ENCODE results near the gene STOML3. TPM values are rescaled to one million over a fixed set of nuclear protein-coding genes. Genes with fewer than 3 reads are reported as not detected.

The STOML3 gene
- total RNA-seq, 4 donors from 2014 or later, result not detected

- no peaks in the 10 kb centered on the region for H3K27me3 ChIP-seq
- no peak overlapping the region for H3K27ac ChIP-seq
- DNase-seq (ENCODE audit: low spot score in 2 of 2), result no peak
- 70 to 79% methylated on average over 3 of the region's 3 CpGs for WGBS, 2 donors
- no peaks in the 10 kb centered on the region for H3K4me1 ChIP-seq
- no peak overlapping the region for H3K4me3 ChIP-seq
- TF ChIP-seq POLR2A (IDR thresholded peaks at IDR 0.05) (no peak), CTCF (IDR thresholded peaks at IDR 0.05) (no peak)
- no peaks in the 10 kb centered on the region for H3K9me3 ChIP-seq
- no peaks in the 10 kb centered on the region for H3K36me3 ChIP-seq
These were observed 8.1 kb upstream of the STOML3 start for GRCh38 chr13:38998739-38999138.

GRCh38 chr13:38993381-38993780 lies 2.8 kb upstream of the STOML3 start:
- H3K4me1 ChIP-seq, result no peaks in the 10 kb centered on the region

GRCh38 chr13:38981096-38981495 lies 9.5 kb downstream of the STOML3 start:
- no peak for TF ChIP-seq POLR2A (IDR thresholded peaks at IDR 0.05)
- TF ChIP-seq EP300 (IDR thresholded peaks at IDR 0.05), result no peak
- no peak for TF ChIP-seq CTCF (IDR thresholded peaks at IDR 0.05)
- no peak overlapping the region for H3K27ac ChIP-seq
- H3K4me1 ChIP-seq, result no peaks in the 10 kb centered on the region
- 68 to 73% methylated on average over 2 of the region's 2 CpGs for WGBS, 2 donors
- H3K9me3 ChIP-seq, result peaks cover 0 to 18% (median 0%) of the 10 kb centered on the region in 4 donors
- H3K27me3 ChIP-seq, result no peaks in the 10 kb centered on the region
- H3K4me3 ChIP-seq, result no peak overlapping the region
- no peak for DNase-seq (ENCODE audit: low spot score in 2 of 2)
- H3K36me3 ChIP-seq, result no peaks in the 10 kb centered on the region

More at GRCh38 chr13:38993381-38993780, 2.8 kb upstream of the STOML3 start:
- 39 to 55% methylated on average over 4 of the region's 4 CpGs for WGBS, 2 donors
- no peak for TF ChIP-seq EP300 (IDR thresholded peaks at IDR 0.05)
- no peak for TF ChIP-seq POLR2A (IDR thresholded peaks at IDR 0.05)
- TF ChIP-seq CTCF (IDR thresholded peaks at IDR 0.05), result no peak
- Histone ChIP-seq H3K9me3 (no peaks in the 10 kb centered on the region), H3K36me3 (no peaks in the 10 kb centered on the region), H3K27ac (no peak overlapping the region), H3K27me3 (no peaks in the 10 kb centered on the region), H3K4me3 (no peak overlapping the region)
- DNase-seq (ENCODE audit: low spot score in 2 of 2), result no peak

- Histone ChIP-seq H3K9me3 (peaks cover 0 to 18% (median 0%) of the 10 kb centered on the region in 4 donors), H3K27ac (no peak overlapping the region), H3K36me3 (no peaks in the 10 kb centered on the region), H3K4me1 (no peaks in the 10 kb centered on the region), H3K4me3 (no peak overlapping the region), H3K27me3 (no peaks in the 10 kb centered on the region)
- WGBS, 2 donors, result 13 to 14% methylated on average over 2 of the region's 2 CpGs
- no peak for TF ChIP-seq EP300 (IDR thresholded peaks at IDR 0.05)
- TF ChIP-seq CTCF (IDR thresholded peaks at IDR 0.05), result no peak
- no peak for TF ChIP-seq POLR2A (IDR thresholded peaks at IDR 0.05)
- DNase-seq (ENCODE audit: low spot score in 2 of 2), result no peak
These were observed 9.9 kb downstream of the STOML3 start for GRCh38 chr13:38980750-38981078.

GRCh38 chr13:38979891-38980749 lies 10.5 kb downstream of the STOML3 start:
- TF ChIP-seq CTCF (IDR thresholded peaks at IDR 0.05) (no peak), EP300 (IDR thresholded peaks at IDR 0.05) (peak in 1 of 2 donors; percentile 56)
- H3K4me3 ChIP-seq, result no peak overlapping the region
- H3K9me3 ChIP-seq, result peaks cover 0 to 18% (median 0%) of the 10 kb centered on the region in 4 donors
- WGBS, 2 donors, result 19 to 32% methylated on average over 9 of the region's 9 CpGs
- no peaks in the 10 kb centered on the region for H3K27me3 ChIP-seq
- no peaks in the 10 kb centered on the region for H3K36me3 ChIP-seq
- no peak overlapping the region for H3K27ac ChIP-seq
- H3K4me1 ChIP-seq, result no peaks in the 10 kb centered on the region
- DNase-seq (ENCODE audit: low spot score in 2 of 2), result peak; percentile 22 to 48
